ENCODE results near the gene SCNM1.

DNA sequence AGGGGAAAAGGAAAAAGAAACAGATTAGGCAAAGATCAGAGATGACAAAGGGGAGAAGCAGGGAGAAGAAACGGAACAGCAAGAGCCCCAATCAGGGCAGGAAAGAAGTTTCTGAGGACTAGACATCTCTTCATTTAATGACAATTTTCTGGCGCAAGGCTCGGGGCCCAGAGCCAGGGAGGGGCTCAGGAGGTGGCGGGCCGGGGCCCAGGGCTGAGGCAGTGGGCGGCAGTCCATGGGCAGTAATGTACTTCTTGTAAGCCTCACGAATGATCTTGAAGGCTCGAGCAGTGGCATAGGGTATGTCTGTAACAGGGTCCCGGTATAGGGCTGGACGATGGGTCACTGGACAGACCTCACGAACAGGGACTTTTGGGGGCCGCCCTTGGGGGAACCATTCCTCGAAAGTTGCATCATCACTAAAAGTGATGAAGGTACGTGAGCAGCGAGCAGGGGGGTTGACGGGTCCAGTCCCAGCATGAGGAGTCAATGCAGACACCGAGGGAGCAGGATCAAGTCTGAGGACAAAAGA, 10.6 kb downstream of the SCNM1 start:
- TF ChIP-seq, protein P1, sequence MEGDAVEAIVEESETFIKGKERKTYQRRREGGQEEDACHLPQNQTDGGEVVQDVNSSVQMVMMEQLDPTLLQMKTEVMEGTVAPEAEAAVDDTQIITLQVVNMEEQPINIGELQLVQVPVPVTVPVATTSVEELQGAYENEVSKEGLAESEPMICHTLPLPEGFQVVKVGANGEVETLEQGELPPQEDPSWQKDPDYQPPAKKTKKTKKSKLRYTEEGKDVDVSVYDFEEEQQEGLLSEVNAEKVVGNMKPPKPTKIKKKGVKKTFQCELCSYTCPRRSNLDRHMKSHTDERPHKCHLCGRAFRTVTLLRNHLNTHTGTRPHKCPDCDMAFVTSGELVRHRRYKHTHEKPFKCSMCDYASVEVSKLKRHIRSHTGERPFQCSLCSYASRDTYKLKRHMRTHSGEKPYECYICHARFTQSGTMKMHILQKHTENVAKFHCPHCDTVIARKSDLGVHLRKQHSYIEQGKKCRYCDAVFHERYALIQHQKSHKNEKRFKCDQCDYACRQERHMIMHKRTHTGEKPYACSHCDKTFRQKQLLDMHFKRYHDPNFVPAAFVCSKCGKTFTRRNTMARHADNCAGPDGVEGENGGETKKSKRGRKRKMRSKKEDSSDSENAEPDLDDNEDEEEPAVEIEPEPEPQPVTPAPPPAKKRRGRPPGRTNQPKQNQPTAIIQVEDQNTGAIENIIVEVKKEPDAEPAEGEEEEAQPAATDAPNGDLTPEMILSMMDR (IDR thresholded peaks at IDR 0.05; ENCODE audit: low read depth, low read length, missing input control): no peak
- no peak for TF ChIP-seq YY1 (IDR thresholded peaks at IDR 0.05)
- TF ChIP-seq GABPA (IDR thresholded peaks at IDR 0.05 in 1 of 2, conservative IDR thresholded peaks at IDR 0.05 in 1 of 2): no peak

All from liver (tissue), 3 donors.